Stimulated activated CD8-positive, alpha-beta memory T cell treated with anti-CD3 and anti-CD28 coated beads, Interleukin-15, amount 100 ng/mL, for 24 hours (primary cell): ENCODE data around the gene TAF1C.

Source experiments
- DNase-seq: peaks from one replicate; pipeline ENCODE4 v3.0.0-alpha.2; 2020; ENCODE audit warnings: low read depth

TAF1C gene

GRCh38 chr16:84156342-84156784, 30.5 kb downstream of the TAF1C start:
- no peak for DNase-seq

- no peak for DNase-seq
These were observed 31.1 kb downstream of the TAF1C start for GRCh38 chr16:84155771-84156170.

- DNase-seq: no peak
These were observed 31.6 kb downstream of the TAF1C start for GRCh38 chr16:84155226-84155625.

GRCh38 chr16:84153660-84154214, 33.1 kb downstream of the TAF1C start:
- DNase-seq: no peak

- no peak for DNase-seq
These were observed 35.9 kb downstream of the TAF1C start for GRCh38 chr16:84150926-84151325.

GRCh38 chr16:84144859-84145639, 41.8 kb downstream of the TAF1C start, which contains the start of the genes DNAAF1 and HSDL1:
DNAAF1 (plus strand) TSS chr16:84145308; CDS start chr16:84145441, 133 bp downstream.
HSDL1 (minus strand) TSS chr16:84145177; CDS start chr16:84131321, 13,856 bp downstream.
- DNase-seq: peak; percentile 95

- DNase-seq: peak; percentile 14
These were observed 42.5 kb downstream of the TAF1C start for GRCh38 chr16:84144209-84144858.

GRCh38 chr16:84143784-84144199, 43.1 kb downstream of the TAF1C start:
- DNase-seq: no peak

GRCh38 chr16:84143081-84143480, 43.8 kb downstream of the TAF1C start:
- no peak for DNase-seq

- no peak for DNase-seq
These were observed 45.6 kb downstream of the TAF1C start for GRCh38 chr16:84141143-84141670.

GRCh38 chr16:84139628-84140258, 47.1 kb downstream of the TAF1C start:
- no peak for DNase-seq

- DNase-seq: no peak
These were observed 47.8 kb downstream of the TAF1C start for GRCh38 chr16:84138824-84139627.

- DNase-seq: no peak
These were observed 48.4 kb downstream of the TAF1C start for GRCh38 chr16:84138500-84138823.

GRCh38 chr16:84137769-84138357, 49.0 kb downstream of the TAF1C start:
- no peak for DNase-seq

- no peak for DNase-seq
These were observed 49.6 kb downstream of the TAF1C start for GRCh38 chr16:84137287-84137686.

- DNase-seq: no peak
These were observed 50.3 kb downstream of the TAF1C start for GRCh38 chr16:84136331-84137125.

GRCh38 chr16:84132527-84133285, 54.2 kb downstream of the TAF1C start:
- DNase-seq: no peak

GRCh38 chr16:84131117-84131516, 55.7 kb downstream of the TAF1C start:
- no peak for DNase-seq
